HL-60 (cell line): ENCODE results near the gene CD3E.

Experiments used
- GABPA ChIP-seq: IDR thresholded peaks from 2 replicates; pipeline ENCODE4 v1.6.1; 2012; ENCODE audit warnings: low read depth
- POLR2AphosphoS5 ChIP-seq: IDR thresholded peaks from 2 replicates; pipeline ENCODE4 v1.6.1; 2012; ENCODE audit warnings: low read depth
- TF ChIP-seq, protein P1 (sequence below): IDR thresholded peaks from 2 replicates; pipeline ENCODE4 v1.6.1; 2012; ENCODE audit warnings: low read depth; ENCODE audit not compliant: insufficient replicate concordance
- TF ChIP-seq, protein P2 (sequence below): IDR thresholded peaks from one replicate; pipeline ENCODE4 v1.5.1; 2011; ENCODE audit warnings: low read length, control low read depth, inconsistent platforms; ENCODE audit not compliant: insufficient read depth

DNA sequence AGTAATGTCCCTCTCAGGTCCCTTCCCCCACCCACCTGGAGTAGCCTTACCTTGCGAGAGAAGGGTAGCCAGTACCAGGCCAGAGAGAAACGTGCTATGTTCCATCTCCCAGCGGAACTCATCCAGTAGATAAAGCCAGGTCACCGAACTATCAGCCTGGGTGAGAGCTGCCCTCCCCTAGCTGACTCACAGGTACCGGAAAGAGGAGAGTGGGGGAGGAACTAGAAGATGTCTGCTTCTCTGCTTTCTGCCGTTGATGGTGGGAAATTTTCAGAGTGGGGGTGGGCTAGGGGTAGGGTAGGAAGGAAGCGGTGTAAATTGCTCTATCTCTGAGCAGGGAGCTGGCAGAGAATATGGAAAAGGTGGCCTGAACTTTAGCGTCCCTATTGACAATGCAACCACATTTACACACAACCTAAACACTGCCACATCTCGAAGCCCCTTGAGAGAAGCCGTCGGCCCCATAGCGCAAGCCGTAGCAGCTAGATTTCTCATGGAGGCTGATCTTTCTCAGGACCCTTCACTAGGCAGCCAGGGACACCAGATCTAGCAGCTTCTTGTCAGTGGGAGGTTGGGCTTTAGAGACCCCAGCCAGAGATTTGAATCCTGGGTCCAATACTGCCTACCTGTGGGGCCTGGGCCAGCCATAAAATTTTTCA lies 38.1 kb downstream of the CD3E start, which contains the start of gene CD3D:
- no peak for TF ChIP-seq POLR2AphosphoS5
- TF ChIP-seq, protein P1, sequence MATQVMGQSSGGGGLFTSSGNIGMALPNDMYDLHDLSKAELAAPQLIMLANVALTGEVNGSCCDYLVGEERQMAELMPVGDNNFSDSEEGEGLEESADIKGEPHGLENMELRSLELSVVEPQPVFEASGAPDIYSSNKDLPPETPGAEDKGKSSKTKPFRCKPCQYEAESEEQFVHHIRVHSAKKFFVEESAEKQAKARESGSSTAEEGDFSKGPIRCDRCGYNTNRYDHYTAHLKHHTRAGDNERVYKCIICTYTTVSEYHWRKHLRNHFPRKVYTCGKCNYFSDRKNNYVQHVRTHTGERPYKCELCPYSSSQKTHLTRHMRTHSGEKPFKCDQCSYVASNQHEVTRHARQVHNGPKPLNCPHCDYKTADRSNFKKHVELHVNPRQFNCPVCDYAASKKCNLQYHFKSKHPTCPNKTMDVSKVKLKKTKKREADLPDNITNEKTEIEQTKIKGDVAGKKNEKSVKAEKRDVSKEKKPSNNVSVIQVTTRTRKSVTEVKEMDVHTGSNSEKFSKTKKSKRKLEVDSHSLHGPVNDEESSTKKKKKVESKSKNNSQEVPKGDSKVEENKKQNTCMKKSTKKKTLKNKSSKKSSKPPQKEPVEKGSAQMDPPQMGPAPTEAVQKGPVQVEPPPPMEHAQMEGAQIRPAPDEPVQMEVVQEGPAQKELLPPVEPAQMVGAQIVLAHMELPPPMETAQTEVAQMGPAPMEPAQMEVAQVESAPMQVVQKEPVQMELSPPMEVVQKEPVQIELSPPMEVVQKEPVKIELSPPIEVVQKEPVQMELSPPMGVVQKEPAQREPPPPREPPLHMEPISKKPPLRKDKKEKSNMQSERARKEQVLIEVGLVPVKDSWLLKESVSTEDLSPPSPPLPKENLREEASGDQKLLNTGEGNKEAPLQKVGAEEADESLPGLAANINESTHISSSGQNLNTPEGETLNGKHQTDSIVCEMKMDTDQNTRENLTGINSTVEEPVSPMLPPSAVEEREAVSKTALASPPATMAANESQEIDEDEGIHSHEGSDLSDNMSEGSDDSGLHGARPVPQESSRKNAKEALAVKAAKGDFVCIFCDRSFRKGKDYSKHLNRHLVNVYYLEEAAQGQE = no peak
- TF ChIP-seq, protein P2, sequence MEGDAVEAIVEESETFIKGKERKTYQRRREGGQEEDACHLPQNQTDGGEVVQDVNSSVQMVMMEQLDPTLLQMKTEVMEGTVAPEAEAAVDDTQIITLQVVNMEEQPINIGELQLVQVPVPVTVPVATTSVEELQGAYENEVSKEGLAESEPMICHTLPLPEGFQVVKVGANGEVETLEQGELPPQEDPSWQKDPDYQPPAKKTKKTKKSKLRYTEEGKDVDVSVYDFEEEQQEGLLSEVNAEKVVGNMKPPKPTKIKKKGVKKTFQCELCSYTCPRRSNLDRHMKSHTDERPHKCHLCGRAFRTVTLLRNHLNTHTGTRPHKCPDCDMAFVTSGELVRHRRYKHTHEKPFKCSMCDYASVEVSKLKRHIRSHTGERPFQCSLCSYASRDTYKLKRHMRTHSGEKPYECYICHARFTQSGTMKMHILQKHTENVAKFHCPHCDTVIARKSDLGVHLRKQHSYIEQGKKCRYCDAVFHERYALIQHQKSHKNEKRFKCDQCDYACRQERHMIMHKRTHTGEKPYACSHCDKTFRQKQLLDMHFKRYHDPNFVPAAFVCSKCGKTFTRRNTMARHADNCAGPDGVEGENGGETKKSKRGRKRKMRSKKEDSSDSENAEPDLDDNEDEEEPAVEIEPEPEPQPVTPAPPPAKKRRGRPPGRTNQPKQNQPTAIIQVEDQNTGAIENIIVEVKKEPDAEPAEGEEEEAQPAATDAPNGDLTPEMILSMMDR = no peak
- no peak for TF ChIP-seq GABPA
